Stomach (tissue), 9 donors: Measurements from ENCODE around the gene FRMD5. TPM values are rescaled to one million over a fixed set of nuclear protein-coding genes. Genes with fewer than 3 reads are reported as not detected.

Experiments
- DNase-seq, 2 donors: peaks; one replicate each; pipeline versions ENCODE4 v3.0.0 to v3.0.0-alpha.2; 2013 to 2019
- H3K27ac ChIP-seq, 5 donors: fragments of 200-600 bp in 4 of 5; sonication (generic) in 4 of 5; one replicate each; pipeline ENCODE4 v1.5.1; 2013 to 2019; ENCODE audit warnings: mild to moderate bottlenecking in 1 of 5, moderate library complexity in 1 of 5
- H3K27me3 ChIP-seq, 3 donors: fragments of 200-600 bp; sonication (generic); one replicate each; pipeline ENCODE4 v1.5.1; 2017 to 2019; ENCODE audit warnings: mixed run types in 1 of 3
- H3K36me3 ChIP-seq, 4 donors: fragments of 200-600 bp; sonication (generic); 1 replicate in 3 of 4; 2 replicates in 1 of 4; pipeline ENCODE4 v1.5.1; 2016 to 2019
- H3K4me1 ChIP-seq, 4 donors: fragments of 200-600 bp; sonication (generic); one replicate each; pipeline ENCODE4 v1.5.1; 2016 to 2019
- H3K4me3 ChIP-seq, 4 donors: fragments of 200-600 bp; sonication (generic) in 3 of 4; one replicate each; pipeline ENCODE4 v1.5.1; 2016 to 2019; ENCODE audit warnings: mild to moderate bottlenecking in 1 of 4
- H3K9me3 ChIP-seq, 4 donors: fragments of 200-600 bp; sonication (generic); one replicate each; pipeline ENCODE4 v1.5.1; 2016 to 2019
- EP300 ChIP-seq: sonication (generic); formaldehyde crosslinking; IDR thresholded peaks from one replicate; pipeline ENCODE4 v1.6.1; 2017; ENCODE audit warnings: antibody characterized with exemption
- POLR2A ChIP-seq, 4 donors: fragments of 450-650 bp; IDR thresholded peaks; one replicate each; pipeline ENCODE4 v1.6.1; 2016; ENCODE audit warnings: antibody characterized with exemption in 4 of 4, control low read depth in 2 of 4, mild to moderate bottlenecking in 1 of 4, moderate library complexity in 1 of 4
- POLR2AphosphoS5 ChIP-seq, 3 donors: sonication (generic); formaldehyde crosslinking; IDR thresholded peaks; one replicate each; pipeline ENCODE4 v1.6.1; 2016; ENCODE audit warnings: antibody characterized with exemption in 3 of 3
- WGBS, 5 donors: extraction: QIAGEN DNeasy Blood & Tissue Kit in 3 of 5; methylation state at CpG; one replicate each; pipeline versions ENCODE4 v1.1.5 to v1.1.7; 2013 to 2018; 5-methylcytosine and 5-hydroxymethylcytosine counted together
- intact Hi-C: fragments of 100-400 bp; cut with DNase I; formaldehyde crosslinking; loops from one replicate; pipeline ENCODE4 v1.15.1; 2023; ENCODE audit warnings: low total_unique reads
- polyA plus RNA-seq, 3 donors: library from polyadenylated mRNA; stranded (reverse); fragments of 200-250 nt; gene quantifications; one replicate each; pipeline ENCODE4 v1.2.3, GENCODE V29; 2013
- total RNA-seq, 5 donors: library from RNA; depleted of rRNA; stranded (reverse); fragments of >200 nt; gene quantifications; one replicate each; pipeline versions ENCODE4 v1.1.0 to v1.2.3, GENCODE V29; 2014 to 2016
- TF ChIP-seq, protein P1 (sequence below), 7 experiments: fragments of 450-650 bp in 4 of 7; fragments of 200-600 bp in 3 of 7; sonication (generic) in 3 of 7; IDR thresholded peaks; one replicate each; pipeline ENCODE4 v1.5.1; 2016 to 2019; ENCODE audit warnings: antibody characterized with exemption in 7 of 7, control low read depth in 2 of 7, mild to moderate bottlenecking in 1 of 7
- donor health status: healthy with polysubstance abuse.
- donor health status: Bipolar disorder and iron deficiency.
- donor health status: healthy.

FRMD5 gene
- total and polyA plus RNA-seq, 8 donors = 0.40 to 13.0 (median 2.5) TPM

DNA sequence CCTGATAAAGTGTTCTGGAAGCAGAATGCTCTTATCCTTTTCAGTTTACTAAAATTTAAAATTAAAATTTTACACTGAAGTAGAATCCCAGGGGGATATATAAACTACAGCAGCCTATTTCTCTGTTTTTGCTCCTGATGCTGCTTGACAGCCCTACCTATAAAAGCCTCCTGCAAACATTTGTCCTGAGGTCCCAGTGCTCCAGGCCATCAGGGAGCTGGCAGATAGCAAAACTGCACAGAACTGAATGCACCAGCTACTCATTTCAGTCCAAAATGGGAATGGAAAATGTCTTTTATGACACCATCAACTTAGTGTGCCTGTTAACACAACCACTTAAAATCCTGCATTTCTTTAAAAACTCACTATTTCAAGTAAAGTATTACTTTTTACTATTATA, 50.1 kb downstream of the FRMD5 start:
- TF ChIP-seq, protein P1, sequence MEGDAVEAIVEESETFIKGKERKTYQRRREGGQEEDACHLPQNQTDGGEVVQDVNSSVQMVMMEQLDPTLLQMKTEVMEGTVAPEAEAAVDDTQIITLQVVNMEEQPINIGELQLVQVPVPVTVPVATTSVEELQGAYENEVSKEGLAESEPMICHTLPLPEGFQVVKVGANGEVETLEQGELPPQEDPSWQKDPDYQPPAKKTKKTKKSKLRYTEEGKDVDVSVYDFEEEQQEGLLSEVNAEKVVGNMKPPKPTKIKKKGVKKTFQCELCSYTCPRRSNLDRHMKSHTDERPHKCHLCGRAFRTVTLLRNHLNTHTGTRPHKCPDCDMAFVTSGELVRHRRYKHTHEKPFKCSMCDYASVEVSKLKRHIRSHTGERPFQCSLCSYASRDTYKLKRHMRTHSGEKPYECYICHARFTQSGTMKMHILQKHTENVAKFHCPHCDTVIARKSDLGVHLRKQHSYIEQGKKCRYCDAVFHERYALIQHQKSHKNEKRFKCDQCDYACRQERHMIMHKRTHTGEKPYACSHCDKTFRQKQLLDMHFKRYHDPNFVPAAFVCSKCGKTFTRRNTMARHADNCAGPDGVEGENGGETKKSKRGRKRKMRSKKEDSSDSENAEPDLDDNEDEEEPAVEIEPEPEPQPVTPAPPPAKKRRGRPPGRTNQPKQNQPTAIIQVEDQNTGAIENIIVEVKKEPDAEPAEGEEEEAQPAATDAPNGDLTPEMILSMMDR (IDR thresholded peaks at IDR 0.05) = no peak
- no peak for TF ChIP-seq POLR2AphosphoS5 (IDR thresholded peaks at IDR 0.05)
- no peak for TF ChIP-seq POLR2A (IDR thresholded peaks at IDR 0.05)
- no peak for TF ChIP-seq EP300
- H3K4me3 ChIP-seq = no peak overlapping the region
- no peak overlapping the region for H3K27ac ChIP-seq
- no peaks in the 10 kb centered on the region for H3K9me3 ChIP-seq
- no peaks in the 10 kb centered on the region for H3K36me3 ChIP-seq
- DNase-seq = no peak
- no peaks in the 10 kb centered on the region for H3K27me3 ChIP-seq
- peaks cover 0 to 19% (median 0%) of the 10 kb centered on the region in 4 donors for H3K4me1 ChIP-seq
- intact Hi-C loops = no loop called here

DNA sequence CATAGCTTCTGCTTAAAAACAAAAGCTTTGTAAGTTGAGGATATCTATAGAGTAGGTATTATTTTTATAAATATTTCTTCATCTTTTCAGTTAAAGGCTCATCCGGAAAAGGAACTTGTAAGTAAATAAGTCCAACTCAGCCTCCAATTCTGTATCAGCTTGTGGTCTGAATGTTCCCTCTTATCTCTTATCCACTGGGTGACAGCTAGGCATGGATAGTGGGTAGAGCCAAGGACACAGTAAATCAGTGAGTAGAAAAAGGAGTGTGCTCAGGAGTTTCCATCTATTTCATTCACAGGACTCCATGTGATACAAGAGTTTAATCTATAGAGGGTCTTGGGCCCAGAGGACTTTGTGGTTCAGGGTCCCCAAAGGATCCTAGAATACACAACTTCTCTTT, 50.9 kb downstream of the FRMD5 start:
- peak in 2 of 3 donors; percentile 16 to 38 for TF ChIP-seq POLR2AphosphoS5 (IDR thresholded peaks at IDR 0.05)
- TF ChIP-seq EP300 = no peak
- H3K27me3 ChIP-seq = no peaks in the 10 kb centered on the region
- WGBS, 5 donors = 33 to 52% (median 45%) methylated on average over 1 of the region's 1 CpG
- H3K9me3 ChIP-seq = no peaks in the 10 kb centered on the region
- H3K27ac ChIP-seq = no peak overlapping the region
- H3K4me3 ChIP-seq = no peak overlapping the region
- intact Hi-C loops = no loop called here
- no peak for DNase-seq
- no peaks in the 10 kb centered on the region for H3K36me3 ChIP-seq
- H3K4me1 ChIP-seq = peaks cover 0 to 19% (median 0%) of the 10 kb centered on the region in 4 donors

DNA sequence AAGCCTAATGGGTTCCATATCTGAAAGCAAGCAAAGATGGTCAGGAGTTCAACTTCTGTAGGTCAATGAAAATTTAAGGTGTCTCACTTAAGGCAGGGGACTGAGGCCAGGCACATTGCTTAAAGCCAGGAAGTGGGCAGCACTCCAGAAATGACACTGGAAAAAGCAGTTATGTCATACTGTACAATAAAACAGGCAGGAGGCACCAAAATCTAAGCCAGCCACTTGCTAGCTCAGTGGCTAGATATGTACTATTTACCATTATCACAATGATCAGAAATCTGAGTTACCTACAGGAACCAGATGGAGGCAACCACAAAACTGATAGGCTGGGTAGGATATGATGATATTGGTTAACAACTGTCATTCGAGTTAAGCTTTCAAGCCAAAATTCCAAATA, 57.3 kb downstream of the FRMD5 start:
- WGBS, 5 donors = 46 to 64% (median 61%) methylated on average over 1 of the region's 1 CpG
- intact Hi-C loops = no loop called here

DNA sequence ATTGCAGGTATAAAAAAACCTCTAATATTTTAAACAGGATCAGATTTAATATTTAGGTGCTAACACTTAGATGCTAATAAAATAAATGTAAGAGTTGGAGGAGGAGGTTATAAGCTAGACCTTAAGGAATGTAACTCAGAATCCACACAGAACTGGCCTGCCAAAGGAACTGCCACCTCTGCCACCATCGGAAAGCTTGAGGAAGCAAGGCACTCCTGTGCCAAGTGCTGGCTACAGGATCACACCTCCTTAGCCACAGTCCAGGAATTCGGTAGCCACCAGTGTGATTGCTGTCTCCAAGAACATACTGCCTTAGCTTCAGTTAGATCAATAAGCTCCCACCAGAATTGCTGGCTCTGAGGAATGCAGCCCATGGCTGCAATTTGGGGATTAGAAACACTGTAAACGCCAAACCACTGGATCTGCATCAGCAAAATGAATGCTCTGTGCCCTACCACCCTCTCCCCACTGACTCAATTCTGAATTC, 58.0 kb downstream of the FRMD5 start:
- peaks cover 0 to 6% (median 0%) of the 10 kb centered on the region in 4 donors for H3K4me1 ChIP-seq
- intact Hi-C loops = no loop called here
- no peak overlapping the region for H3K27ac ChIP-seq
- H3K36me3 ChIP-seq = no peaks in the 10 kb centered on the region
- no peak overlapping the region for H3K4me3 ChIP-seq
- H3K9me3 ChIP-seq = no peaks in the 10 kb centered on the region
- no peaks in the 10 kb centered on the region for H3K27me3 ChIP-seq
- no peak for DNase-seq
- TF ChIP-seq POLR2AphosphoS5 (IDR thresholded peaks at IDR 0.05) (no peak), POLR2A (IDR thresholded peaks at IDR 0.05) (no peak)
- 74 to 85% (median 77%) methylated on average over 3 of the region's 3 CpGs for WGBS, 5 donors

More for the DNA sequence above, 57.3 kb downstream of the FRMD5 start:
- TF ChIP-seq, protein P1 (IDR thresholded peaks at IDR 0.05) = no peak
- TF ChIP-seq POLR2A (IDR thresholded peaks at IDR 0.05) (no peak), POLR2AphosphoS5 (IDR thresholded peaks at IDR 0.05) (no peak), EP300 (no peak)
- H3K4me3 ChIP-seq = no peak overlapping the region
- no peaks in the 10 kb centered on the region for H3K9me3 ChIP-seq
- H3K4me1 ChIP-seq = peaks cover 0 to 6% (median 0%) of the 10 kb centered on the region in 4 donors
- DNase-seq = peak in 1 of 2 donors; percentile 30
- H3K36me3 ChIP-seq = no peaks in the 10 kb centered on the region
- H3K27me3 ChIP-seq = no peaks in the 10 kb centered on the region
- H3K27ac ChIP-seq = no peak overlapping the region

DNA sequence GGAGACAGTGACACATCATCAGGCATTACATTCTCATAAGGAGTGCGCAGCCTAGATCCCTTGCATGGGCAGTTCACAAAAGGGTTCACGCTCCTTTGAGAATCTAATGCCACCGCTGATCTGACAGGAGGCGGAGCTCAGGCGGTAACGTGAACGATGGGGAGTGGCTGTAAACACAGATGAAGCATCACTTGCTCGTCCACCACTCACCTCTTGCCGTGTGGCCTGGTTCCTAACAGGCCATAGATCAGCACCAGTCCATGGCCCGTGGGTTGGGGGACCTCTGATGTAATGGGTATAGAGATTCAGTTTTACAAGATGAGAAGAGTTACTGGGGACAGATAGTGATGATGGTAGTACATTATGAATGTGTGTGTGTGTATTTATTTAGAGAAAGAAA, 63.0 kb downstream of the FRMD5 start:
- 91 to 96% (median 94%) methylated on average over 10 of the region's 10 CpGs for WGBS, 5 donors
- DNase-seq = no peak
- intact Hi-C loops = no loop called here

More for the DNA sequence above, 63.0 kb downstream of the FRMD5 start:
- TF ChIP-seq, protein P1 (IDR thresholded peaks at IDR 0.05) = no peak
- TF ChIP-seq POLR2A (IDR thresholded peaks at IDR 0.05) (no peak), EP300 (no peak), POLR2AphosphoS5 (IDR thresholded peaks at IDR 0.05) (no peak)
- Histone ChIP-seq H3K9me3 (no peaks in the 10 kb centered on the region), H3K27me3 (no peaks in the 10 kb centered on the region), H3K4me3 (no peak overlapping the region), H3K4me1 (no peaks in the 10 kb centered on the region), H3K36me3 (no peaks in the 10 kb centered on the region), H3K27ac (no peak overlapping the region)
